ENCODE results near the gene IFI44. TPM values are rescaled to one million over a fixed set of nuclear protein-coding genes. Genes with fewer than 3 reads are reported as not detected.

The IFI44 gene
- total RNA-seq: 100 to 1,000 TPM; 149 to 255 TPM

GRCh38 chr1:78649628-78650027 lies at the start of gene IFI44:
Gene IFI44, plus strand, starts transcription at chr1:78649831. Its CDS starts 365 bp downstream, at chr1:78650196.

GRCh38 chr1:78619803-78620579 lies 29.6 kb upstream of the IFI44 start, which contains the start of gene IFI44L:
Gene IFI44L, plus strand, starts transcription at chr1:78620448. Its CDS starts 7,468 bp downstream, at chr1:78627916.

Other genes starting within 250 kb of the IFI44 start
- 1 to 10 TPM in 1 of 2 donors, under 1 TPM in 1; 0.67 to 1.4 TPM for gene PTGFR, start 158.9 kb upstream of the IFI44 start, total RNA-seq
- gene IFI44L, start 29.4 kb upstream of the IFI44 start, total RNA-seq: 100 to 1,000 TPM; 287 to 462 TPM